AG04450 (cell line): ENCODE data around the gene DHDDS. TPM values are rescaled to one million over a fixed set of nuclear protein-coding genes. Genes with fewer than 3 reads are reported as not detected.

ENCODE experiments used
- CTCF ChIA-PET: fragments of 300-600, 350-600 bp; formaldehyde crosslinking; extraction: SDS; loops from one replicate; lab custom pipeline; 2022; ENCODE audit warnings: antibody characterized with exemption, inconsistent platforms; lab: Charles Lee
- POLR2A ChIA-PET: fragments of 350-600 bp; formaldehyde crosslinking; extraction: SDS; loops from one replicate; lab custom pipeline; 2021; ENCODE audit warnings: antibody characterized with exemption, inconsistent platforms; lab: Yijun Ruan, JAX
- DNase-seq: peaks from one replicate; pipeline ENCODE4 v3.0.0-alpha.2; 2011; ENCODE audit warnings: low read depth, low spot score
- H3K27ac ChIP-seq: one replicate; pipeline ENCODE4 v1.5.1; 2012; ENCODE audit warnings: low read depth, low read length, control low read depth
- H3K27me3 ChIP-seq: one replicate; pipeline ENCODE4 v1.6.0; 2012; ENCODE audit warnings: low read length; ENCODE audit not compliant: control insufficient read depth, insufficient read depth
- H3K4me3 ChIP-seq: 2 replicates; pipeline ENCODE4 v1.5.1; 2011; ENCODE audit warnings: mild to moderate bottlenecking, low read depth, low read length, control low read depth
- H3K9me3 ChIP-seq: 2 replicates; pipeline ENCODE4 v1.5.1; 2012; ENCODE audit warnings: low read length; ENCODE audit not compliant: control insufficient read depth, insufficient read depth
- polyA plus RNA-seq: library from polyadenylated mRNA; depleted of rRNA; stranded (reverse); fragments of >200 nt; gene quantifications from 2 replicates; pipeline ENCODE4 v1.2.3, GENCODE V29; 2011
- TF ChIP-seq, protein P1 (sequence below): IDR thresholded peaks from 2 replicates; pipeline ENCODE4 v1.5.1; 2011; ENCODE audit warnings: low read depth, low read length, control low read depth, inconsistent platforms

DHDDS gene
- polyA plus RNA-seq, 1 experiment = 51.7 TPM

DNA sequence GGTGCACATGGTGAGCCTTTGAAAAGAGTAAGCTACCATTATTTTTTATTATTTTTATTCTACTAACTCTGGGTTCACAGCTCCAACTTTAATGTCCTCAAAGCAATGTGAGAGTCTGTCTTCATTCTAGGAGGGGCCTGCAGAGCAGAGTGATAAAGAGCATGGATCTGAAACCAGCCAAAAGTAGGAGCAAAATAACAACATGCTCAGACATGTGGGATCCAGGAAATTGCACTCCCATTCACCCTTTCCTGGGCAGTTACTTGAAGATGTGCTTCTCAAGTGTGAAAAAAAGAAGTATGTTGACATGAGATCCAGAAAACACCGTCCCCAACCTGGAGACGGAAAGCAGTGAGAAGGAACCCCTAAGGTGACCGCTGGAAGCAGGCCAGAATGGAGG is 30.2 kb upstream of the DHDDS start:
- Histone ChIP-seq H3K9me3 (no peaks in the 10 kb centered on the region), H3K4me3 (no peak overlapping the region), H3K27ac (no peak overlapping the region), H3K27me3 (no peaks in the 10 kb centered on the region)
- ChIA-PET POLR2A (no interaction called here), CTCF (interaction anchor here (1.2 to 2.2 kb wide), 2 partner anchors 15 to 38 kb away, joined by 3 to 10 read pairs; no protein-coding TSS in a partner anchor)
- TF ChIP-seq, protein P1, sequence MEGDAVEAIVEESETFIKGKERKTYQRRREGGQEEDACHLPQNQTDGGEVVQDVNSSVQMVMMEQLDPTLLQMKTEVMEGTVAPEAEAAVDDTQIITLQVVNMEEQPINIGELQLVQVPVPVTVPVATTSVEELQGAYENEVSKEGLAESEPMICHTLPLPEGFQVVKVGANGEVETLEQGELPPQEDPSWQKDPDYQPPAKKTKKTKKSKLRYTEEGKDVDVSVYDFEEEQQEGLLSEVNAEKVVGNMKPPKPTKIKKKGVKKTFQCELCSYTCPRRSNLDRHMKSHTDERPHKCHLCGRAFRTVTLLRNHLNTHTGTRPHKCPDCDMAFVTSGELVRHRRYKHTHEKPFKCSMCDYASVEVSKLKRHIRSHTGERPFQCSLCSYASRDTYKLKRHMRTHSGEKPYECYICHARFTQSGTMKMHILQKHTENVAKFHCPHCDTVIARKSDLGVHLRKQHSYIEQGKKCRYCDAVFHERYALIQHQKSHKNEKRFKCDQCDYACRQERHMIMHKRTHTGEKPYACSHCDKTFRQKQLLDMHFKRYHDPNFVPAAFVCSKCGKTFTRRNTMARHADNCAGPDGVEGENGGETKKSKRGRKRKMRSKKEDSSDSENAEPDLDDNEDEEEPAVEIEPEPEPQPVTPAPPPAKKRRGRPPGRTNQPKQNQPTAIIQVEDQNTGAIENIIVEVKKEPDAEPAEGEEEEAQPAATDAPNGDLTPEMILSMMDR = no peak
- no peak for DNase-seq

DNA sequence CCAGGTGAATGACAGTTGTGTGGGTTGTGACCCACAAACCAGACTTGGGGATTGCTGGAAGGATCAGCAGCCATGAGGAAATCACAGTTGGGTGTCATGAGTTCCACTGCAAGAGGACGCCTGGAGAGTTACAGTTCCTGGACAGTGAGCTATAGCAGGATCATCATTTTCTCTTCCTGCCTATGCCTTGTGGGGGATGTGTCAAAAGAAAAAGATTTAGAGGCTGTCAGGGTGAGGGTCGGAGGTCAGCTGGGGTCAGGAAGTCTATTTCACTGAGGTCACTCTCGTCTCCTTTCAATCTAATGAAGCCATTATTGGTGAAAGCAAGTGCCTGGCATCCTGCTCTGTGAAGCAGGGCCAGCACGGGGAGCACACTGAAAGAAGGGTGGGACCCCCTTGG is 28.5 kb upstream of the DHDDS start:
- ChIA-PET POLR2A (interaction anchor here (0.5 kb wide), 1 partner anchor 25 kb away, joined by 9 read pairs; no protein-coding TSS in a partner anchor), CTCF (interaction anchor here (4.2 kb wide), 1 partner anchor 12 kb away, joined by 47 read pairs; no protein-coding TSS in a partner anchor)
- no peaks in the 10 kb centered on the region for H3K27me3 ChIP-seq
- H3K9me3 ChIP-seq = no peaks in the 10 kb centered on the region
- H3K4me3 ChIP-seq = no peak overlapping the region
- DNase-seq = no peak
- TF ChIP-seq, protein P1 = no peak
- no peak overlapping the region for H3K27ac ChIP-seq

DNA sequence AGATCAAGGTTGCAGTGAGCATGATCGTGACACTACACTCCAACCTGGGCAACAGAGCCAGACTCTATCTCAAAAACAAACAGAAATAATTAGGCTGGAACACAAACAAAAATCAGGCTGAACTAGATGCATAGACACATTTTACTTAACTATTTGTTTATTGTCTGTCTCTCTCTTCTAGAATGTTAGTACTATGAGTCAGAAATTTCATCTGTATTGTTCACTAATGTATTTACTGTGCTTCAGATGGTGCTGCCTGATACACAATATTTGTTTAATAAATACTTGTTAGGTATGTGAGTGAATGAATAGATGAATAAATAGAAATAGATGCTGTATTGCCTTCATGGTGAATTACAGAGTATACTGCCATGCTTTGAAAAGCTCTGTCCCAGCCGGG is 27.5 kb upstream of the DHDDS start:
- H3K4me3 ChIP-seq = no peak overlapping the region
- H3K9me3 ChIP-seq = no peaks in the 10 kb centered on the region
- CTCF ChIA-PET = interaction anchor here (4.2 kb wide), 1 partner anchor 11 kb away, joined by 47 read pairs; no protein-coding TSS in a partner anchor
- no peak for DNase-seq
- H3K27me3 ChIP-seq = peaks cover 5% of the 10 kb centered on the region
- H3K27ac ChIP-seq = no peak overlapping the region
- TF ChIP-seq, protein P1 = no peak
- POLR2A ChIA-PET = no interaction called here

- no peaks in the 10 kb centered on the region for H3K9me3 ChIP-seq
- CTCF ChIA-PET = interaction anchor here (0.5 to 4.2 kb wide), 5 partner anchors 8 to 408 kb away, joined by 3 to 47 read pairs (median 3); partner anchors contain the start of gene PAFAH2
- H3K27ac ChIP-seq = no peak overlapping the region
- POLR2A ChIA-PET = interaction anchor here (0.6 to 0.7 kb wide), 3 partner anchors 12 to 236 kb away, joined by 4 to 8 read pairs (median 5); partner anchors contain the start of gene ZNF593
- TF ChIP-seq, protein P1 = no peak
- H3K27me3 ChIP-seq = peaks cover 8% of the 10 kb centered on the region
- no peak overlapping the region for H3K4me3 ChIP-seq
- DNase-seq = no peak
These were observed 26.7 kb upstream of the DHDDS start for GRCh38 chr1:26405281-26405915.

DNA sequence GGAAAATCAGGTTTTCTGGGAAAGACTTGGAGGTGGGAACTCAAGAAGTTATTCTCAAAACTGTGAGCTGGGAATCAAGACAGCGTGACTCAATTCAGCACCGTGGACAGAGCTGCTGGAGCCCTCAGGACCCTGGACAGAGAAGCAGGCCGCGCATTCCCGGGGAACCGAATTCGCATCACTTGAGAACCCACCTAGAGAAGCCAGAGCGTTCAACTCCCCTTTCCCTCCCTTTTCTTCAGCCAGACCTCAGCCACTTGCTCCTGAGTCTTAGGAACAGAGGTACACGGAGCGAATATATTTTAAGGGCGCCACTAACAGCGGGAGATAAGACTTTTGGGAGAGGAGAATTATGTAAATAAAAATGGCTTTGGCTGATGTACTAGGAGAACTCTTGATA is 23.5 kb upstream of the DHDDS start:
- TF ChIP-seq, protein P1 = no peak
- no peak overlapping the region for H3K4me3 ChIP-seq
- CTCF ChIA-PET = interaction anchor here (1.0 kb wide), 1 partner anchor 8 kb away, joined by 3 read pairs; no protein-coding TSS in a partner anchor
- H3K9me3 ChIP-seq = no peaks in the 10 kb centered on the region; the same call in 1 of the 2 replicates
- POLR2A ChIA-PET = interaction anchor here (0.6 kb wide), 1 partner anchor 97 kb away, joined by 3 read pairs; no protein-coding TSS in a partner anchor
- DNase-seq = peak; percentile 49
- peaks cover 39% of the 10 kb centered on the region for H3K27me3 ChIP-seq
- no peak overlapping the region for H3K27ac ChIP-seq
